Measurements from ENCODE around the gene SMLR1. TPM values are rescaled to one million over a fixed set of nuclear protein-coding genes. Genes with fewer than 3 reads are reported as not detected.

The SMLR1 gene
- polyA plus RNA-seq, 2 donors = not detected

- Histone ChIP-seq H3K27ac (ENCODE audit: low read depth in 2 of 2, low read length in 1 of 2) (no peak overlapping the region), H3K27me3 (ENCODE audit: control insufficient read depth in 1 of 2, insufficient read depth in 2 of 2, low read length in 2 of 2) (no peaks in the 10 kb centered on the region), H3K9me3 (ENCODE audit: control insufficient read depth in 2 of 2, insufficient read depth in 1 of 2, low read depth in 1 of 2, low read length in 1 of 2) (no peaks in the 10 kb centered on the region), H3K4me3 (ENCODE audit: low read depth in 1 of 2, low read length in 2 of 2) (no peak overlapping the region), H3K36me3 (ENCODE audit: control insufficient read depth in 2 of 2, insufficient read depth in 2 of 2, low read length in 1 of 2) (no peaks in the 10 kb centered on the region), H3K4me1 (ENCODE audit: control insufficient read depth in 2 of 2, insufficient read depth in 2 of 2, low read length in 1 of 2) (no peaks in the 10 kb centered on the region)
- 68% methylated on average over 7 of the region's 7 CpGs for WGBS, 2 donors
Observed at GRCh38 chr6:130847001-130847910, 20.1 kb downstream of the SMLR1 start.

GRCh38 chr6:130848945-130849344 is 21.7 kb downstream of the SMLR1 start:
- no peaks in the 10 kb centered on the region for H3K4me1 ChIP-seq (ENCODE audit: control insufficient read depth in 2 of 2, insufficient read depth in 2 of 2, low read length in 1 of 2)
- H3K36me3 ChIP-seq (ENCODE audit: control insufficient read depth in 2 of 2, insufficient read depth in 2 of 2, low read length in 1 of 2) = no peaks in the 10 kb centered on the region
- no peaks in the 10 kb centered on the region for H3K9me3 ChIP-seq (ENCODE audit: control insufficient read depth in 2 of 2, insufficient read depth in 1 of 2, low read depth in 1 of 2, low read length in 1 of 2)
- no peak overlapping the region for H3K4me3 ChIP-seq (ENCODE audit: low read depth in 1 of 2, low read length in 2 of 2)
- 89 to 94% methylated on average over 2 of the region's 2 CpGs for WGBS, 2 donors
- H3K27me3 ChIP-seq (ENCODE audit: control insufficient read depth in 1 of 2, insufficient read depth in 2 of 2, low read length in 2 of 2) = no peaks in the 10 kb centered on the region
- no peak overlapping the region for H3K27ac ChIP-seq (ENCODE audit: low read depth in 2 of 2, low read length in 1 of 2)

- H3K9me3 ChIP-seq (ENCODE audit: control insufficient read depth in 2 of 2, insufficient read depth in 1 of 2, low read depth in 1 of 2, low read length in 1 of 2) = no peaks in the 10 kb centered on the region
- no peak overlapping the region for H3K27ac ChIP-seq (ENCODE audit: low read depth in 2 of 2, low read length in 1 of 2)
- no peak overlapping the region for H3K4me3 ChIP-seq (ENCODE audit: low read depth in 1 of 2, low read length in 2 of 2)
- H3K27me3 ChIP-seq (ENCODE audit: control insufficient read depth in 1 of 2, insufficient read depth in 2 of 2, low read length in 2 of 2) = no peaks in the 10 kb centered on the region
- no peaks in the 10 kb centered on the region for H3K4me1 ChIP-seq (ENCODE audit: control insufficient read depth in 2 of 2, insufficient read depth in 2 of 2, low read length in 1 of 2)
- H3K36me3 ChIP-seq (ENCODE audit: control insufficient read depth in 2 of 2, insufficient read depth in 2 of 2, low read length in 1 of 2) = no peaks in the 10 kb centered on the region
- WGBS, 2 donors = 85 to 86% methylated on average over 1 of the region's 1 CpG
Observed at GRCh38 chr6:130849594-130849993, 22.4 kb downstream of the SMLR1 start.

GRCh38 chr6:130851026-130851425 is 23.8 kb downstream of the SMLR1 start:
- Histone ChIP-seq H3K4me1 (ENCODE audit: control insufficient read depth in 2 of 2, insufficient read depth in 2 of 2, low read length in 1 of 2) (no peaks in the 10 kb centered on the region), H3K27ac (ENCODE audit: low read depth in 2 of 2, low read length in 1 of 2) (no peak overlapping the region), H3K36me3 (ENCODE audit: control insufficient read depth in 2 of 2, insufficient read depth in 2 of 2, low read length in 1 of 2) (no peaks in the 10 kb centered on the region), H3K9me3 (ENCODE audit: control insufficient read depth in 2 of 2, insufficient read depth in 1 of 2, low read depth in 1 of 2, low read length in 1 of 2) (no peaks in the 10 kb centered on the region), H3K27me3 (ENCODE audit: control insufficient read depth in 1 of 2, insufficient read depth in 2 of 2, low read length in 2 of 2) (no peaks in the 10 kb centered on the region), H3K4me3 (ENCODE audit: low read depth in 1 of 2, low read length in 2 of 2) (no peak overlapping the region)
- 78 to 83% methylated on average over 1 of the region's 1 CpG for WGBS, 2 donors

- Histone ChIP-seq H3K27ac (ENCODE audit: low read depth in 2 of 2, low read length in 1 of 2) (no peak overlapping the region), H3K4me1 (ENCODE audit: control insufficient read depth in 2 of 2, insufficient read depth in 2 of 2, low read length in 1 of 2) (no peaks in the 10 kb centered on the region), H3K9me3 (ENCODE audit: control insufficient read depth in 2 of 2, insufficient read depth in 1 of 2, low read depth in 1 of 2, low read length in 1 of 2) (no peaks in the 10 kb centered on the region), H3K27me3 (ENCODE audit: control insufficient read depth in 1 of 2, insufficient read depth in 2 of 2, low read length in 2 of 2) (no peaks in the 10 kb centered on the region), H3K36me3 (ENCODE audit: control insufficient read depth in 2 of 2, insufficient read depth in 2 of 2, low read length in 1 of 2) (peaks cover 0 to 1% of the 10 kb centered on the region in 2 donors), H3K4me3 (ENCODE audit: low read depth in 1 of 2, low read length in 2 of 2) (no peak overlapping the region)
- WGBS, 2 donors = 66 to 77% methylated on average over 7 of the region's 7 CpGs
Observed at GRCh38 chr6:130852844-130853554, 25.8 kb downstream of the SMLR1 start.

GRCh38 chr6:130853555-130854183 is 26.5 kb downstream of the SMLR1 start:
- H3K4me1 ChIP-seq (ENCODE audit: control insufficient read depth in 2 of 2, insufficient read depth in 2 of 2, low read length in 1 of 2) = no peaks in the 10 kb centered on the region
- WGBS, 2 donors = 72 to 78% methylated on average over 5 of the region's 5 CpGs
- no peaks in the 10 kb centered on the region for H3K9me3 ChIP-seq (ENCODE audit: control insufficient read depth in 2 of 2, insufficient read depth in 1 of 2, low read depth in 1 of 2, low read length in 1 of 2)
- H3K36me3 ChIP-seq (ENCODE audit: control insufficient read depth in 2 of 2, insufficient read depth in 2 of 2, low read length in 1 of 2) = peaks cover 0 to 3% of the 10 kb centered on the region in 2 donors
- no peaks in the 10 kb centered on the region for H3K27me3 ChIP-seq (ENCODE audit: control insufficient read depth in 1 of 2, insufficient read depth in 2 of 2, low read length in 2 of 2)
- no peak overlapping the region for H3K27ac ChIP-seq (ENCODE audit: low read depth in 2 of 2, low read length in 1 of 2)
- no peak overlapping the region for H3K4me3 ChIP-seq (ENCODE audit: low read depth in 1 of 2, low read length in 2 of 2)

- Histone ChIP-seq H3K36me3 (ENCODE audit: control insufficient read depth in 2 of 2, insufficient read depth in 2 of 2, low read length in 1 of 2) (peaks cover 0 to 3% of the 10 kb centered on the region in 2 donors), H3K9me3 (ENCODE audit: control insufficient read depth in 2 of 2, insufficient read depth in 1 of 2, low read depth in 1 of 2, low read length in 1 of 2) (no peaks in the 10 kb centered on the region), H3K27me3 (ENCODE audit: control insufficient read depth in 1 of 2, insufficient read depth in 2 of 2, low read length in 2 of 2) (no peaks in the 10 kb centered on the region), H3K4me1 (ENCODE audit: control insufficient read depth in 2 of 2, insufficient read depth in 2 of 2, low read length in 1 of 2) (no peaks in the 10 kb centered on the region), H3K4me3 (ENCODE audit: low read depth in 1 of 2, low read length in 2 of 2) (no peak overlapping the region), H3K27ac (ENCODE audit: low read depth in 2 of 2, low read length in 1 of 2) (no peak overlapping the region)
- WGBS, 2 donors = 81 to 83% methylated on average over 4 of the region's 4 CpGs
Observed at GRCh38 chr6:130858054-130858453, 30.8 kb downstream of the SMLR1 start.

GRCh38 chr6:130858498-130859160 is 31.4 kb downstream of the SMLR1 start:
- Histone ChIP-seq H3K4me3 (ENCODE audit: low read depth in 1 of 2, low read length in 2 of 2) (no peak overlapping the region), H3K4me1 (ENCODE audit: control insufficient read depth in 2 of 2, insufficient read depth in 2 of 2, low read length in 1 of 2) (no peaks in the 10 kb centered on the region), H3K36me3 (ENCODE audit: control insufficient read depth in 2 of 2, insufficient read depth in 2 of 2, low read length in 1 of 2) (peaks cover 0 to 3% of the 10 kb centered on the region in 2 donors), H3K9me3 (ENCODE audit: control insufficient read depth in 2 of 2, insufficient read depth in 1 of 2, low read depth in 1 of 2, low read length in 1 of 2) (no peaks in the 10 kb centered on the region), H3K27ac (ENCODE audit: low read depth in 2 of 2, low read length in 1 of 2) (no peak overlapping the region), H3K27me3 (ENCODE audit: control insufficient read depth in 1 of 2, insufficient read depth in 2 of 2, low read length in 2 of 2) (no peaks in the 10 kb centered on the region)
- WGBS, 2 donors = 53 to 59% methylated on average over 2 of the region's 2 CpGs

GRCh38 chr6:130859161-130859867 is 32.1 kb downstream of the SMLR1 start:
- Histone ChIP-seq H3K4me1 (ENCODE audit: control insufficient read depth in 2 of 2, insufficient read depth in 2 of 2, low read length in 1 of 2) (no peaks in the 10 kb centered on the region), H3K36me3 (ENCODE audit: control insufficient read depth in 2 of 2, insufficient read depth in 2 of 2, low read length in 1 of 2) (peaks cover 0 to 3% of the 10 kb centered on the region in 2 donors), H3K27ac (ENCODE audit: low read depth in 2 of 2, low read length in 1 of 2) (no peak overlapping the region), H3K4me3 (ENCODE audit: low read depth in 1 of 2, low read length in 2 of 2) (no peak overlapping the region), H3K9me3 (ENCODE audit: control insufficient read depth in 2 of 2, insufficient read depth in 1 of 2, low read depth in 1 of 2, low read length in 1 of 2) (no peaks in the 10 kb centered on the region), H3K27me3 (ENCODE audit: control insufficient read depth in 1 of 2, insufficient read depth in 2 of 2, low read length in 2 of 2) (no peaks in the 10 kb centered on the region)
- 90 to 91% methylated on average over 11 of the region's 11 CpGs for WGBS, 2 donors

All from esophagus (tissue), 2 donors.